GM12801 (cell line): ENCODE results near the gene FMN2.

Experiments
- CTCF ChIP-seq: IDR thresholded peaks from one replicate; pipeline ENCODE4 v1.5.1; 2011; ENCODE audit warnings: control low read depth; ENCODE audit not compliant: insufficient read length; ENCODE audit errors: extremely low read depth

Gene FMN2

GRCh38 chr1:240254778-240255291, 163.2 kb downstream of the FMN2 start:
- TF ChIP-seq CTCF, result no peak

GRCh38 chr1:240255922-240256321, 164.2 kb downstream of the FMN2 start:
- no peak for TF ChIP-seq CTCF

DNA sequence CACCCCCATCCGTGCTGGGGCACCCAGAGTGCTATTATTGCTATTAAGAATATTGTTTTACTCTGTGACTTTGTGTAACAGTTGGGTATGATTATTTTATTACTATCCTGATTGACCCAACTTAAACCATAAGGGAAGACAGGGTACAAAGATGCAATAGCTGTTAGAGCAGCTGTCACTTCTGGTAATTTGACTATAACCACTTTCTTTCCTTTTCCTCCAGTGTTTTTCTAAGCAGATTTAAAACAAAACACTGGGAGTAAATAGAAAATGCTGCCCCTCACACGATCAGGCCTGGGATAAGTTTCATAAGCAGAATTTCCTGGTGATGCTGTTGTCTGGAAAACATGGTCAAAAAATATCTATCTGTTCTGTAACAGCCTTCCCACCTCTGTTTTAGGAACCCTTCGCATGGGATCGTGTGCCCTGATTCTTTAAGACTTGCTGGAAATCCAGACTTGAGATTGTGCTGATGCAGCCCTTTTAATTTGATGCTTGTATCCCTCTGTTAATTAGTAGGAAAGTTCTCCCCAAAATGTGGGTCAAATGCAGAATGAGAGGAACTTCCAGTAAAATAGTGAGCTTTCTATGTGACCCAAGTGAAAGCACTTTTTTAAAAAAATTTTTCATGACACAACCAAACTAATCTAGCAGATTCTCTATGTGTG, 165.3 kb downstream of the FMN2 start:
- TF ChIP-seq CTCF, result no peak

GRCh38 chr1:240258910-240259309, 167.2 kb downstream of the FMN2 start:
- TF ChIP-seq CTCF, result no peak

DNA sequence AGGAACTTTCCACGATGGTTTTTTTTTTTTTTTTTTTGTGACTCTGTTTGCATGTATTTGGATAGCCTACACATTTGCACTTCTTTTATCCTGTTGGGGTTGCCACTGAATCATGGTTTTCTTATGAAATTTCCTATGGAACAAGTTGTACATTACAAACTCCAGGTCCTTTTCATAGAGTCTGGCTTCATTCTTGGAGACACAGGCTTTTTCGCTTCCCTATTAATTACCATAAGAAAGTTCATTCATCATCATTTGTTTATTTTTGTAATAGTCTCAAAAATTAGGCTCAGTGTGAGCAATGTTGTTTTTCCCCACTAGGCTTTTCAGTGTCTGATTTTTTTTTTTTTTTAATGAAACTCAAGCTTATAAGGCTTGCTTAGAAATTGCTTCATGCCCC, 179.4 kb downstream of the FMN2 start:
- no peak for TF ChIP-seq CTCF

GRCh38 chr1:240274569-240274968, 182.9 kb downstream of the FMN2 start:
- no peak for TF ChIP-seq CTCF

- TF ChIP-seq CTCF, result no peak
These were observed 186.4 kb downstream of the FMN2 start for GRCh38 chr1:240278082-240278481.
